IMR-90 (cell line): Measurements from ENCODE around the gene LYZL6.

Experiments
- RAD21 ChIP-seq: IDR thresholded peaks from 2 replicates; pipeline ENCODE4 v1.6.1; 2012; ENCODE audit warnings: low read length, improper control_type of control experiment
- RCOR1 ChIP-seq: IDR thresholded peaks from 2 replicates; pipeline ENCODE4 v1.6.1; 2012; ENCODE audit warnings: mild to moderate bottlenecking, low read length, improper control_type of control experiment; ENCODE audit not compliant: insufficient replicate concordance
- TF ChIP-seq, protein P1 (sequence below): conservative IDR thresholded peaks from 2 replicates; pipeline ENCODE4 v1.5.1; 2012; ENCODE audit warnings: mild to moderate bottlenecking, low read depth, low read length, improper control_type of control experiment
- TF ChIP-seq, protein P2 (sequence below): fragments of 150-350 bp; IDR thresholded peaks from 2 replicates; pipeline ENCODE4 v1.6.1; 2016; ENCODE audit warnings: low read depth, mild to moderate bottlenecking, low read length, moderate library complexity, borderline replicate concordance

DNA sequence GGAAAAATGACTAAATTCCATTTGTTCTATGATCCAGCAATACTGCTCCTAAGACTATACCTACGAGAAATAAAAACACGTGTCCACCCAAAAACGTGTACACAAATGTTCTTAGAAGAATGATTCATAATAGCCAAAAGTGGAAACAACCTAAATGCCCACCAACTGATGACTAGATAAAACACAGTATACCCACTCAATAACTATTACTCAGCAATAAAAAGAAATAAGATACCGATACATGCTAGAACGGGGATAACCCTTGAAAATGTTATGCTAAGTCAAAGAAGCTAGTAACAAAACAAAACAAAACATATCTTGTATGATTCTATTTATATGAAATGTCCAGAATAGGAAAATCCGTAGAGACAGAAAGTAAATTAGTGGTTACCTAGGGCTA lies 20.1 kb upstream of the LYZL6 start:
- TF ChIP-seq RAD21 (no peak), RCOR1 (no peak)
- TF ChIP-seq, protein P1, sequence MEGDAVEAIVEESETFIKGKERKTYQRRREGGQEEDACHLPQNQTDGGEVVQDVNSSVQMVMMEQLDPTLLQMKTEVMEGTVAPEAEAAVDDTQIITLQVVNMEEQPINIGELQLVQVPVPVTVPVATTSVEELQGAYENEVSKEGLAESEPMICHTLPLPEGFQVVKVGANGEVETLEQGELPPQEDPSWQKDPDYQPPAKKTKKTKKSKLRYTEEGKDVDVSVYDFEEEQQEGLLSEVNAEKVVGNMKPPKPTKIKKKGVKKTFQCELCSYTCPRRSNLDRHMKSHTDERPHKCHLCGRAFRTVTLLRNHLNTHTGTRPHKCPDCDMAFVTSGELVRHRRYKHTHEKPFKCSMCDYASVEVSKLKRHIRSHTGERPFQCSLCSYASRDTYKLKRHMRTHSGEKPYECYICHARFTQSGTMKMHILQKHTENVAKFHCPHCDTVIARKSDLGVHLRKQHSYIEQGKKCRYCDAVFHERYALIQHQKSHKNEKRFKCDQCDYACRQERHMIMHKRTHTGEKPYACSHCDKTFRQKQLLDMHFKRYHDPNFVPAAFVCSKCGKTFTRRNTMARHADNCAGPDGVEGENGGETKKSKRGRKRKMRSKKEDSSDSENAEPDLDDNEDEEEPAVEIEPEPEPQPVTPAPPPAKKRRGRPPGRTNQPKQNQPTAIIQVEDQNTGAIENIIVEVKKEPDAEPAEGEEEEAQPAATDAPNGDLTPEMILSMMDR = no peak
- TF ChIP-seq, protein P2, sequence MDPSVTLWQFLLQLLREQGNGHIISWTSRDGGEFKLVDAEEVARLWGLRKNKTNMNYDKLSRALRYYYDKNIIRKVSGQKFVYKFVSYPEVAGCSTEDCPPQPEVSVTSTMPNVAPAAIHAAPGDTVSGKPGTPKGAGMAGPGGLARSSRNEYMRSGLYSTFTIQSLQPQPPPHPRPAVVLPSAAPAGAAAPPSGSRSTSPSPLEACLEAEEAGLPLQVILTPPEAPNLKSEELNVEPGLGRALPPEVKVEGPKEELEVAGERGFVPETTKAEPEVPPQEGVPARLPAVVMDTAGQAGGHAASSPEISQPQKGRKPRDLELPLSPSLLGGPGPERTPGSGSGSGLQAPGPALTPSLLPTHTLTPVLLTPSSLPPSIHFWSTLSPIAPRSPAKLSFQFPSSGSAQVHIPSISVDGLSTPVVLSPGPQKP = no peak
